Ovary (tissue), 3 donors: ENCODE measurements around the gene CLEC16A.

Experiments
- POLR2A ChIP-seq: fragments of 450-650 bp; IDR thresholded peaks from one replicate; pipeline ENCODE4 v1.6.1; 2017; ENCODE audit warnings: antibody characterized with exemption, mild to moderate bottlenecking, moderate library complexity
- TF ChIP-seq, protein P1 (sequence below), 3 donors: fragments of 450-650 bp in 2 of 3; fragments of 200-600 bp in 1 of 3; IDR thresholded peaks; one replicate each; pipeline versions ENCODE4 v1.5.1 to v1.8.0; 2016 to 2022; ENCODE audit warnings: antibody characterized with exemption in 3 of 3, mild to moderate bottlenecking in 1 of 3
- donor health status: DM: no; HTN: no; CAD: no.

DNA sequence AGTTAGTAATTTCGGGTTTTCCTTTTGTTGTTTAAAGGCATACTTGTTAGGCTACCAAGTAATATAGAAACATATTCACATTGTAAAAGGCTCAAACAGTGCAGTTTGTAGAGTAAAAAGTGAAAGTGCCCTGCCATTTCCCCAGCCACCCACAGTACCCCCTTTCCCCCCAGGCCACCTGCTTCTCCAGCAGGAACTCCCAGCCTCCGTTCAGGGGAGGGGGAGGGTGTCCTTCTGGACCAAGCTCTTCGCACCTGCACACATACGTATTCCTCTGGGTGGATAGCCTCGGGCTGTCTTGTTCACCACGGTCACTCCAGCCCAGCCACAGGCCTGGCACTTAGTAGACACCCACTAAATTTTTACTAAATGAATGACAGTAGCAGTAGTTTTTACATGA lies 144.5 kb downstream of the CLEC16A start:
- TF ChIP-seq, protein P1, sequence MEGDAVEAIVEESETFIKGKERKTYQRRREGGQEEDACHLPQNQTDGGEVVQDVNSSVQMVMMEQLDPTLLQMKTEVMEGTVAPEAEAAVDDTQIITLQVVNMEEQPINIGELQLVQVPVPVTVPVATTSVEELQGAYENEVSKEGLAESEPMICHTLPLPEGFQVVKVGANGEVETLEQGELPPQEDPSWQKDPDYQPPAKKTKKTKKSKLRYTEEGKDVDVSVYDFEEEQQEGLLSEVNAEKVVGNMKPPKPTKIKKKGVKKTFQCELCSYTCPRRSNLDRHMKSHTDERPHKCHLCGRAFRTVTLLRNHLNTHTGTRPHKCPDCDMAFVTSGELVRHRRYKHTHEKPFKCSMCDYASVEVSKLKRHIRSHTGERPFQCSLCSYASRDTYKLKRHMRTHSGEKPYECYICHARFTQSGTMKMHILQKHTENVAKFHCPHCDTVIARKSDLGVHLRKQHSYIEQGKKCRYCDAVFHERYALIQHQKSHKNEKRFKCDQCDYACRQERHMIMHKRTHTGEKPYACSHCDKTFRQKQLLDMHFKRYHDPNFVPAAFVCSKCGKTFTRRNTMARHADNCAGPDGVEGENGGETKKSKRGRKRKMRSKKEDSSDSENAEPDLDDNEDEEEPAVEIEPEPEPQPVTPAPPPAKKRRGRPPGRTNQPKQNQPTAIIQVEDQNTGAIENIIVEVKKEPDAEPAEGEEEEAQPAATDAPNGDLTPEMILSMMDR (IDR thresholded peaks at IDR 0.05), result no peak
- no peak for TF ChIP-seq POLR2A
